HEK293 (cell line): Measurements from ENCODE around the gene CHST12.

Experiments
- CTCF ChIA-PET: fragments of 350-600 bp; formaldehyde crosslinking; extraction: SDS; loops from one replicate; lab custom pipeline; 2021; ENCODE audit warnings: antibody characterized with exemption; lab: Yijun Ruan, JAX
- POLR2A ChIA-PET: fragments of 300-600 bp; formaldehyde crosslinking; extraction: SDS; loops from one replicate; lab custom pipeline; 2020; ENCODE audit warnings: antibody characterized with exemption, inconsistent platforms; lab: Yijun Ruan, JAX
- H3K27ac ChIP-seq: fragments of 200-500 bp; sonication (Bioruptor generic); 2 replicates; pipeline ENCODE4 v1.5.1; 2014; ENCODE audit warnings: low read depth, low read length, control low read depth, inconsistent platforms; ENCODE audit errors: extremely low read depth
- H3K36me3 ChIP-seq, 2 experiments: fragments of 200-500 bp in 1 of 2; sonication (Bioruptor generic) in 1 of 2; 1 replicate in 1 of 2; 2 replicates in 1 of 2; pipeline ENCODE4 v1.5.1; 2014 to 2017; ENCODE audit warnings: inconsistent platforms in 2 of 2, low read length in 2 of 2; ENCODE audit not compliant: control insufficient read depth in 2 of 2, insufficient read depth in 1 of 2
- H3K4me1 ChIP-seq: fragments of 200-500 bp; sonication (Bioruptor generic); 2 replicates; pipeline ENCODE4 v1.5.1; 2014; ENCODE audit warnings: mild to moderate bottlenecking, low read length, inconsistent platforms; ENCODE audit not compliant: control insufficient read depth, insufficient read depth
- H3K4me3 ChIP-seq: 2 replicates; pipeline ENCODE4 v1.5.1; 2011; ENCODE audit warnings: low read depth, mild to moderate bottlenecking, control low read depth, low read length, moderate library complexity
- H3K9me3 ChIP-seq: fragments of 200-500 bp; sonication (Bioruptor generic); 2 replicates; pipeline ENCODE4 v1.5.1; 2014; ENCODE audit warnings: low read depth, low read length, inconsistent platforms; ENCODE audit not compliant: control insufficient read depth, insufficient read depth
- BCL11A ChIP-seq: fragments of 450-650 bp; formaldehyde crosslinking; IDR thresholded peaks from 2 replicates; pipeline ENCODE4 v1.5.1; 2016; ENCODE audit warnings: low read depth, missing biosample characterization, missing genetic modification characterization
- KLF10 ChIP-seq: fragments of 450-650 bp; IDR thresholded peaks from 2 replicates; pipeline ENCODE4 v1.5.1; 2018; ENCODE audit warnings: missing biosample characterization, mild to moderate bottlenecking, missing genetic modification characterization
- KLF8 ChIP-seq: fragments of 450-650 bp; formaldehyde crosslinking; IDR thresholded peaks from 2 replicates; pipeline ENCODE4 v1.5.1; 2016; ENCODE audit warnings: missing biosample characterization, missing genetic modification characterization
- OSR2 ChIP-seq: fragments of 450-650 bp; formaldehyde crosslinking; IDR thresholded peaks from 2 replicates; pipeline ENCODE4 v1.5.1; 2016; ENCODE audit warnings: missing biosample characterization, missing genetic modification characterization
- ZNF157 ChIP-seq: fragments of 450-650 bp; formaldehyde crosslinking; IDR thresholded peaks from 2 replicates; pipeline ENCODE4 v1.5.1; 2016; ENCODE audit warnings: missing biosample characterization, missing genetic modification characterization
- ZNF169 ChIP-seq: fragments of 450-650 bp; formaldehyde crosslinking; IDR thresholded peaks from 2 replicates; pipeline ENCODE4 v1.5.1; 2016; ENCODE audit warnings: missing biosample characterization, missing genetic modification characterization
- ZNF2 ChIP-seq: fragments of 450-650 bp; formaldehyde crosslinking; IDR thresholded peaks from 2 replicates; pipeline ENCODE4 v1.5.1; 2016; ENCODE audit warnings: missing biosample characterization, missing genetic modification characterization
- ZNF24 ChIP-seq: fragments of 450-650 bp; formaldehyde crosslinking; IDR thresholded peaks from 2 replicates; pipeline ENCODE4 v1.5.1; 2016; ENCODE audit warnings: missing biosample characterization, missing genetic modification characterization
- ZNF274 ChIP-seq, 2 experiments: fragments of 200-500 bp in 1 of 2; fragments of 450-650 bp in 1 of 2; sonication (Bioruptor generic) in 1 of 2; formaldehyde crosslinking in 1 of 2; IDR thresholded peaks; 2 replicates each; pipeline versions ENCODE4 v1.5.1 to v1.6.1; 2014 to 2016; ENCODE audit warnings: borderline replicate concordance in 1 of 2, inconsistent platforms in 1 of 2, low read length in 1 of 2, missing biosample characterization in 1 of 2, missing genetic modification characterization in 1 of 2
- ZNF324 ChIP-seq: fragments of 450-650 bp; formaldehyde crosslinking; IDR thresholded peaks from 2 replicates; pipeline ENCODE4 v1.5.1; 2016; ENCODE audit warnings: missing biosample characterization, missing genetic modification characterization
- ZNF510 ChIP-seq: fragments of 450-650 bp; formaldehyde crosslinking; IDR thresholded peaks from 2 replicates; pipeline ENCODE4 v1.5.1; 2018; ENCODE audit warnings: mild to moderate bottlenecking, missing genetic modification characterization, missing biosample characterization; ENCODE audit not compliant: insufficient replicate concordance
- ZNF555 ChIP-seq: fragments of 450-650 bp; formaldehyde crosslinking; conservative IDR thresholded peaks from 2 replicates; pipeline ENCODE4 v1.5.1; 2017; ENCODE audit warnings: missing biosample characterization, mild to moderate bottlenecking, missing genetic modification characterization, inconsistent platforms
- ZNF76 ChIP-seq: fragments of 450-650 bp; formaldehyde crosslinking; IDR thresholded peaks from 2 replicates; pipeline ENCODE4; 2016; ENCODE audit warnings: low read depth, missing biosample characterization, missing genetic modification characterization, borderline replicate concordance
- ZNF830 ChIP-seq: fragments of 450-650 bp; IDR thresholded peaks from 2 replicates; pipeline ENCODE4 v1.5.0; 2018; ENCODE audit warnings: missing biosample characterization, missing genetic modification characterization, low read depth, mild to moderate bottlenecking, moderate library complexity
- TF ChIP-seq, protein P1 (sequence below): fragments of 450-650 bp; formaldehyde crosslinking; IDR thresholded peaks from 2 replicates; pipeline ENCODE4 v1.5.0; 2017; ENCODE audit warnings: missing biosample characterization, missing genetic modification characterization, borderline replicate concordance
- TF ChIP-seq, protein P2 (sequence below): fragments of 450-650 bp; formaldehyde crosslinking; IDR thresholded peaks from 2 replicates; pipeline ENCODE4 v1.5.1; 2016; ENCODE audit warnings: missing biosample characterization, missing genetic modification characterization, borderline replicate concordance
- TF ChIP-seq, protein P3 (sequence below): fragments of 450-650 bp; formaldehyde crosslinking; conservative IDR thresholded peaks from 2 replicates; pipeline ENCODE4 v1.5.1; 2016; ENCODE audit warnings: low read depth, missing biosample characterization, missing genetic modification characterization

The CHST12 gene

DNA sequence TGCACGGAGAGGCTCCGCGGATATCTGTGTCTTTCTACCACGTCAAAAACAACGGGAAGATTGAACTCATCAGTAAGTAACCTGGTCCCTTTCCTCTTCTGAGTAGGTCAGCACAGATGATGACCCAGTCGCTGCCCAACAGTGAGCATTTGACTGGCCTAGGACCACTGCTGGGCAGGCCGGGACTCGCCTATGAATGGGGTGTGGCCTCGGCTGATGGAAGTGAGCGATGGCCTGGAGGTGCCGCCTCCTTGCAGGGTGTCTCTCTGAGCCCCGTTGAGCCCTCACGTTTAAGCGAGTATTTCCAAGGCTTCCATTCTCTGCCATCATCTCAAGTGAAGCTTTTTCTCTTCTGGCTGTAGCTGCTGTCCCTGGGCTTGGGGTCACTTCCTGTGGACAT is 30.7 kb upstream of the CHST12 start:
- CTCF ChIA-PET, result interaction anchor here (0.6 to 1.0 kb wide), 2 partner anchors 11 to 1218 kb away, joined by 3 to 5 read pairs; no protein-coding TSS in a partner anchor
- no peak overlapping the region for H3K27ac ChIP-seq
- POLR2A ChIA-PET, result no interaction called here
- H3K9me3 ChIP-seq, result no peaks in the 10 kb centered on the region
- TF ChIP-seq KLF10 (tag by site-specific recombination) (no peak), KLF8 (tag by site-specific recombination) (no peak), ZNF324 (tag by site-specific recombination) (no peak), BCL11A (tag by site-specific recombination) (no peak), ZNF24 (no peak), ZNF157 (tag by site-specific recombination) (no peak), ZNF510 (tag by site-specific recombination) (no peak), OSR2 (tag by site-specific recombination) (no peak), ZNF76 (tag by site-specific recombination) (no peak), ZNF555 (tag by site-specific recombination) (no peak), ZNF830 (tag by site-specific recombination) (no peak), ZNF2 (no peak), ZNF274 (IDR thresholded peaks at IDR 0.05; ENCODE audit: low read length) (no peak), ZNF274 (tag by site-specific recombination; IDR thresholded peaks at IDR 0.05; ENCODE audit: borderline replicate concordance) (no peak), ZNF169 (no peak)
- TF ChIP-seq, protein P1, sequence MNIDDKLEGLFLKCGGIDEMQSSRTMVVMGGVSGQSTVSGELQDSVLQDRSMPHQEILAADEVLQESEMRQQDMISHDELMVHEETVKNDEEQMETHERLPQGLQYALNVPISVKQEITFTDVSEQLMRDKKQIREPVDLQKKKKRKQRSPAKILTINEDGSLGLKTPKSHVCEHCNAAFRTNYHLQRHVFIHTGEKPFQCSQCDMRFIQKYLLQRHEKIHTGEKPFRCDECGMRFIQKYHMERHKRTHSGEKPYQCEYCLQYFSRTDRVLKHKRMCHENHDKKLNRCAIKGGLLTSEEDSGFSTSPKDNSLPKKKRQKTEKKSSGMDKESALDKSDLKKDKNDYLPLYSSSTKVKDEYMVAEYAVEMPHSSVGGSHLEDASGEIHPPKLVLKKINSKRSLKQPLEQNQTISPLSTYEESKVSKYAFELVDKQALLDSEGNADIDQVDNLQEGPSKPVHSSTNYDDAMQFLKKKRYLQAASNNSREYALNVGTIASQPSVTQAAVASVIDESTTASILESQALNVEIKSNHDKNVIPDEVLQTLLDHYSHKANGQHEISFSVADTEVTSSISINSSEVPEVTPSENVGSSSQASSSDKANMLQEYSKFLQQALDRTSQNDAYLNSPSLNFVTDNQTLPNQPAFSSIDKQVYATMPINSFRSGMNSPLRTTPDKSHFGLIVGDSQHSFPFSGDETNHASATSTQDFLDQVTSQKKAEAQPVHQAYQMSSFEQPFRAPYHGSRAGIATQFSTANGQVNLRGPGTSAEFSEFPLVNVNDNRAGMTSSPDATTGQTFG (tag by site-specific recombination), result no peak
- TF ChIP-seq, protein P2, sequence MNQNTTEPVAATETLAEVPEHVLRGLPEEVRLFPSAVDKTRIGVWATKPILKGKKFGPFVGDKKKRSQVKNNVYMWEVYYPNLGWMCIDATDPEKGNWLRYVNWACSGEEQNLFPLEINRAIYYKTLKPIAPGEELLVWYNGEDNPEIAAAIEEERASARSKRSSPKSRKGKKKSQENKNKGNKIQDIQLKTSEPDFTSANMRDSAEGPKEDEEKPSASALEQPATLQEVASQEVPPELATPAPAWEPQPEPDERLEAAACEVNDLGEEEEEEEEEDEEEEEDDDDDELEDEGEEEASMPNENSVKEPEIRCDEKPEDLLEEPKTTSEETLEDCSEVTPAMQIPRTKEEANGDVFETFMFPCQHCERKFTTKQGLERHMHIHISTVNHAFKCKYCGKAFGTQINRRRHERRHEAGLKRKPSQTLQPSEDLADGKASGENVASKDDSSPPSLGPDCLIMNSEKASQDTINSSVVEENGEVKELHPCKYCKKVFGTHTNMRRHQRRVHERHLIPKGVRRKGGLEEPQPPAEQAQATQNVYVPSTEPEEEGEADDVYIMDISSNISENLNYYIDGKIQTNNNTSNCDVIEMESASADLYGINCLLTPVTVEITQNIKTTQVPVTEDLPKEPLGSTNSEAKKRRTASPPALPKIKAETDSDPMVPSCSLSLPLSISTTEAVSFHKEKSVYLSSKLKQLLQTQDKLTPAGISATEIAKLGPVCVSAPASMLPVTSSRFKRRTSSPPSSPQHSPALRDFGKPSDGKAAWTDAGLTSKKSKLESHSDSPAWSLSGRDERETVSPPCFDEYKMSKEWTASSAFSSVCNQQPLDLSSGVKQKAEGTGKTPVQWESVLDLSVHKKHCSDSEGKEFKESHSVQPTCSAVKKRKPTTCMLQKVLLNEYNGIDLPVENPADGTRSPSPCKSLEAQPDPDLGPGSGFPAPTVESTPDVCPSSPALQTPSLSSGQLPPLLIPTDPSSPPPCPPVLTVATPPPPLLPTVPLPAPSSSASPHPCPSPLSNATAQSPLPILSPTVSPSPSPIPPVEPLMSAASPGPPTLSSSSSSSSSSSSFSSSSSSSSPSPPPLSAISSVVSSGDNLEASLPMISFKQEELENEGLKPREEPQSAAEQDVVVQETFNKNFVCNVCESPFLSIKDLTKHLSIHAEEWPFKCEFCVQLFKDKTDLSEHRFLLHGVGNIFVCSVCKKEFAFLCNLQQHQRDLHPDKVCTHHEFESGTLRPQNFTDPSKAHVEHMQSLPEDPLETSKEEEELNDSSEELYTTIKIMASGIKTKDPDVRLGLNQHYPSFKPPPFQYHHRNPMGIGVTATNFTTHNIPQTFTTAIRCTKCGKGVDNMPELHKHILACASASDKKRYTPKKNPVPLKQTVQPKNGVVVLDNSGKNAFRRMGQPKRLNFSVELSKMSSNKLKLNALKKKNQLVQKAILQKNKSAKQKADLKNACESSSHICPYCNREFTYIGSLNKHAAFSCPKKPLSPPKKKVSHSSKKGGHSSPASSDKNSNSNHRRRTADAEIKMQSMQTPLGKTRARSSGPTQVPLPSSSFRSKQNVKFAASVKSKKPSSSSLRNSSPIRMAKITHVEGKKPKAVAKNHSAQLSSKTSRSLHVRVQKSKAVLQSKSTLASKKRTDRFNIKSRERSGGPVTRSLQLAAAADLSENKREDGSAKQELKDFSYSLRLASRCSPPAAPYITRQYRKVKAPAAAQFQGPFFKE (tag by site-specific recombination), result no peak
- TF ChIP-seq, protein P3, sequence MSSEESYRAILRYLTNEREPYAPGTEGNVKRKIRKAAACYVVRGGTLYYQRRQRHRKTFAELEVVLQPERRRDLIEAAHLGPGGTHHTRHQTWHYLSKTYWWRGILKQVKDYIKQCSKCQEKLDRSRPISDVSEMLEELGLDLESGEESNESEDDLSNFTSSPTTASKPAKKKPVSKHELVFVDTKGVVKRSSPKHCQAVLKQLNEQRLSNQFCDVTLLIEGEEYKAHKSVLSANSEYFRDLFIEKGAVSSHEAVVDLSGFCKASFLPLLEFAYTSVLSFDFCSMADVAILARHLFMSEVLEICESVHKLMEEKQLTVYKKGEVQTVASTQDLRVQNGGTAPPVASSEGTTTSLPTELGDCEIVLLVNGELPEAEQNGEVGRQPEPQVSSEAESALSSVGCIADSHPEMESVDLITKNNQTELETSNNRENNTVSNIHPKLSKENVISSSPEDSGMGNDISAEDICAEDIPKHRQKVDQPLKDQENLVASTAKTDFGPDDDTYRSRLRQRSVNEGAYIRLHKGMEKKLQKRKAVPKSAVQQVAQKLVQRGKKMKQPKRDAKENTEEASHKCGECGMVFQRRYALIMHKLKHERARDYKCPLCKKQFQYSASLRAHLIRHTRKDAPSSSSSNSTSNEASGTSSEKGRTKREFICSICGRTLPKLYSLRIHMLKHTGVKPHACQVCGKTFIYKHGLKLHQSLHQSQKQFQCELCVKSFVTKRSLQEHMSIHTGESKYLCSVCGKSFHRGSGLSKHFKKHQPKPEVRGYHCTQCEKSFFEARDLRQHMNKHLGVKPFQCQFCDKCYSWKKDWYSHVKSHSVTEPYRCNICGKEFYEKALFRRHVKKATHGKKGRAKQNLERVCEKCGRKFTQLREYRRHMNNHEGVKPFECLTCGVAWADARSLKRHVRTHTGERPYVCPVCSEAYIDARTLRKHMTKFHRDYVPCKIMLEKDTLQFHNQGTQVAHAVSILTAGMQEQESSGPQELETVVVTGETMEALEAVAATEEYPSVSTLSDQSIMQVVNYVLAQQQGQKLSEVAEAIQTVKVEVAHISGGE (tag by site-specific recombination), result no peak
- H3K4me3 ChIP-seq, result no peak overlapping the region
- H3K36me3 ChIP-seq, result peaks cover 48 to 94% of the 10 kb centered on the region in 2 experiments
- H3K4me1 ChIP-seq, result no peaks in the 10 kb centered on the region
